Measurements from ENCODE around the gene CPSF3.

CPSF3 gene

GRCh38 chr2:9415516-9416169 is 7.8 kb upstream of the CPSF3 start:
- no peak overlapping the region for H3K4me3 ChIP-seq (ENCODE audit: low read depth, low read length)
- H3K9me3 ChIP-seq (ENCODE audit: control insufficient read depth, insufficient read depth, low read depth, low read length), result no peaks in the 10 kb centered on the region
- ChIA-PET POLR2A (no interaction called here), CTCF (no interaction called here)
- H3K27ac ChIP-seq (ENCODE audit: extremely low read depth, low read depth, low read length), result no peak overlapping the region
- no peak for TF ChIP-seq ZNF660 (tag by site-specific recombination; IDR thresholded peaks at IDR 0.05)
- TF ChIP-seq ZNF391 (tag by site-specific recombination; IDR thresholded peaks at IDR 0.05; ENCODE audit: borderline replicate concordance, low read depth), result no peak
- TF ChIP-seq ZNF549 (tag by site-specific recombination; IDR thresholded peaks at IDR 0.05), result no peak
- TF ChIP-seq ZNF777 (tag by site-specific recombination; IDR thresholded peaks at IDR 0.05; ENCODE audit: borderline replicate concordance), result no peak
- no peak for TF ChIP-seq PBX3 (CRISPR knock-in tag; IDR thresholded peaks at IDR 0.05)
- no peak for TF ChIP-seq GFI1B (tag by site-specific recombination; IDR thresholded peaks at IDR 0.05)
- H3K4me1 ChIP-seq (ENCODE audit: control insufficient read depth, insufficient read depth, low read length), result no peaks in the 10 kb centered on the region; the same call in 1 of the 2 replicates
- H3K36me3 ChIP-seq (ENCODE audit: control insufficient read depth in 2 of 2, insufficient read depth in 1 of 2, low read length in 2 of 2), result peaks cover 0 to 44% of the 10 kb centered on the region in 2 experiments; a peak in 2 of 3 replicates

GRCh38 chr2:9416267-9416961 is 7.0 kb upstream of the CPSF3 start:
- CTCF ChIA-PET, result no interaction called here
- H3K4me3 ChIP-seq (ENCODE audit: low read depth, low read length), result no peak overlapping the region
- peaks cover 0 to 37% of the 10 kb centered on the region in 2 experiments; a peak in 2 of 3 replicates for H3K36me3 ChIP-seq (ENCODE audit: control insufficient read depth in 2 of 2, insufficient read depth in 1 of 2, low read length in 2 of 2)
- no peaks in the 10 kb centered on the region; the same call in 1 of the 2 replicates for H3K4me1 ChIP-seq (ENCODE audit: control insufficient read depth, insufficient read depth, low read length)
- H3K9me3 ChIP-seq (ENCODE audit: control insufficient read depth, insufficient read depth, low read depth, low read length), result no peaks in the 10 kb centered on the region
- TF ChIP-seq ZNF830 (tag by site-specific recombination; IDR thresholded peaks at IDR 0.05; ENCODE audit: low read depth) (no peak), PRDM6 (tag by site-specific recombination; IDR thresholded peaks at IDR 0.05) (no peak), ZNF169 (tag by site-specific recombination; IDR thresholded peaks at IDR 0.05) (no peak), KLF1 (tag by site-specific recombination; IDR thresholded peaks at IDR 0.05) (no peak), ZNF398 (tag by site-specific recombination; IDR thresholded peaks at IDR 0.05) (no peak), ZNF26 (tag by site-specific recombination; IDR thresholded peaks at IDR 0.05) (no peak), ZSCAN18 (tag by site-specific recombination; IDR thresholded peaks at IDR 0.05) (no peak), ZNF10 (tag by site-specific recombination; IDR thresholded peaks at IDR 0.05) (peak; percentile 78; the same call in 1 of the 2 replicates), ZFHX2 (tag by site-specific recombination; conservative IDR thresholded peaks at IDR 0.05) (peak; percentile 31), ZNF211 (tag by site-specific recombination; IDR thresholded peaks at IDR 0.05; ENCODE audit: low read depth) (no peak), ZNF18 (tag by site-specific recombination; IDR thresholded peaks at IDR 0.05) (no peak), ZNF768 (tag by site-specific recombination; IDR thresholded peaks at IDR 0.05) (no peak), ZNF48 (tag by site-specific recombination; IDR thresholded peaks at IDR 0.05) (no peak), ZNF701 (tag by site-specific recombination; IDR thresholded peaks at IDR 0.05) (no peak), ZNF670 (tag by site-specific recombination; IDR thresholded peaks at IDR 0.05; ENCODE audit: low read depth) (no peak), ZNF510 (tag by site-specific recombination; IDR thresholded peaks at IDR 0.05; ENCODE audit: insufficient replicate concordance) (no peak), ZNF221 (tag by site-specific recombination; IDR thresholded peaks at IDR 0.05; ENCODE audit: borderline replicate concordance) (no peak), ZNF514 (tag by site-specific recombination; IDR thresholded peaks at IDR 0.05) (no peak)
- POLR2A ChIA-PET, result no interaction called here
- H3K27ac ChIP-seq (ENCODE audit: extremely low read depth, low read depth, low read length), result no peak overlapping the region
